ENCODE measurements around the gene IL22RA1.

IL22RA1 gene

GRCh38 chr1:24117132-24117531 is 25.8 kb downstream of the IL22RA1 start:
- no peak overlapping the region for H2AFZ ChIP-seq (ENCODE audit: low read length)
- no peaks in the 10 kb centered on the region for H3K9me3 ChIP-seq (ENCODE audit: low read length)
- 0 out of 2 replicates have a peak, but pooled peaks cover 7% of the 10 kb centered on the region for H3K27me3 ChIP-seq (ENCODE audit: insufficient read depth, low read length)
- no peak for TF ChIP-seq CTCF (IDR thresholded peaks at IDR 0.05; ENCODE audit: low read length)
- TF ChIP-seq EZH2 (IDR thresholded peaks at IDR 0.05; ENCODE audit: borderline replicate concordance, low read length) = no peak
- no peaks in the 10 kb centered on the region for H3F3A ChIP-seq (ENCODE audit: insufficient read depth, low read length)
- H3K79me2 ChIP-seq (ENCODE audit: insufficient read depth, low read length) = no peaks in the 10 kb centered on the region
- no peaks in the 10 kb centered on the region for H3K36me3 ChIP-seq (ENCODE audit: insufficient read depth, low read length)
- H3K9ac ChIP-seq (ENCODE audit: low read length) = no peak overlapping the region
- no peaks in the 10 kb centered on the region for H3K4me1 ChIP-seq (ENCODE audit: insufficient read depth, low read length, severe bottlenecking)
- H3K4me3 ChIP-seq (ENCODE audit: low read depth, low read length, poor library complexity, severe bottlenecking) = no peak overlapping the region
- H4K20me1 ChIP-seq (ENCODE audit: insufficient read depth, low read length) = no peaks in the 10 kb centered on the region
- H3K9me2 ChIP-seq (ENCODE audit: low read depth, low read length) = no peaks in the 10 kb centered on the region
- no peak overlapping the region for H3K4me2 ChIP-seq (ENCODE audit: low read length)
- no peak overlapping the region for H3K27ac ChIP-seq (ENCODE audit: low read depth, low read length, poor library complexity, severe bottlenecking)

GRCh38 chr1:24114753-24115152 is 28.2 kb downstream of the IL22RA1 start:
- no peak overlapping the region for H3K9ac ChIP-seq (ENCODE audit: low read length)
- no peak overlapping the region for H3K4me3 ChIP-seq (ENCODE audit: low read depth, low read length, poor library complexity, severe bottlenecking)
- H2AFZ ChIP-seq (ENCODE audit: low read length) = no peak overlapping the region
- H3F3A ChIP-seq (ENCODE audit: insufficient read depth, low read length) = no peaks in the 10 kb centered on the region
- no peaks in the 10 kb centered on the region for H3K36me3 ChIP-seq (ENCODE audit: insufficient read depth, low read length)
- TF ChIP-seq CTCF (IDR thresholded peaks at IDR 0.05; ENCODE audit: low read length) (no peak), EZH2 (IDR thresholded peaks at IDR 0.05; ENCODE audit: borderline replicate concordance, low read length) (no peak)
- H3K27ac ChIP-seq (ENCODE audit: low read depth, low read length, poor library complexity, severe bottlenecking) = no peak overlapping the region
- no peaks in the 10 kb centered on the region for H3K4me1 ChIP-seq (ENCODE audit: insufficient read depth, low read length, severe bottlenecking)
- no peaks in the 10 kb centered on the region for H3K9me3 ChIP-seq (ENCODE audit: low read length)
- H4K20me1 ChIP-seq (ENCODE audit: insufficient read depth, low read length) = no peaks in the 10 kb centered on the region
- H3K9me2 ChIP-seq (ENCODE audit: low read depth, low read length) = no peaks in the 10 kb centered on the region
- H3K4me2 ChIP-seq (ENCODE audit: low read length) = no peak overlapping the region
- peaks cover 7% of the 10 kb centered on the region; the same call in 1 of the 2 replicates for H3K27me3 ChIP-seq (ENCODE audit: insufficient read depth, low read length)
- H3K79me2 ChIP-seq (ENCODE audit: insufficient read depth, low read length) = no peaks in the 10 kb centered on the region

GRCh38 chr1:24113641-24114033 is 29.3 kb downstream of the IL22RA1 start:
- Histone ChIP-seq H3K36me3 (ENCODE audit: insufficient read depth, low read length) (no peaks in the 10 kb centered on the region), H3K9ac (ENCODE audit: low read length) (no peak overlapping the region), H3K4me2 (ENCODE audit: low read length) (no peak overlapping the region), H4K20me1 (ENCODE audit: insufficient read depth, low read length) (no peaks in the 10 kb centered on the region), H3K27ac (ENCODE audit: low read depth, low read length, poor library complexity, severe bottlenecking) (no peak overlapping the region), H3K79me2 (ENCODE audit: insufficient read depth, low read length) (no peaks in the 10 kb centered on the region), H3F3A (ENCODE audit: insufficient read depth, low read length) (no peaks in the 10 kb centered on the region), H3K9me3 (ENCODE audit: low read length) (no peaks in the 10 kb centered on the region), H3K4me3 (ENCODE audit: low read depth, low read length, poor library complexity, severe bottlenecking) (no peak overlapping the region), H2AFZ (ENCODE audit: low read length) (no peak overlapping the region), H3K4me1 (ENCODE audit: insufficient read depth, low read length, severe bottlenecking) (no peaks in the 10 kb centered on the region), H3K27me3 (ENCODE audit: insufficient read depth, low read length) (peaks cover 3% of the 10 kb centered on the region; the same call in 1 of the 2 replicates), H3K9me2 (ENCODE audit: low read depth, low read length) (no peaks in the 10 kb centered on the region)
- TF ChIP-seq CTCF (IDR thresholded peaks at IDR 0.05; ENCODE audit: low read length) (no peak), EZH2 (IDR thresholded peaks at IDR 0.05; ENCODE audit: borderline replicate concordance, low read length) (no peak)
